ENCODE data around the gene DNAJB8. TPM values are rescaled to one million over a fixed set of nuclear protein-coding genes. Genes with fewer than 3 reads are reported as not detected.

Gene DNAJB8
- total and polyA plus RNA-seq, 9 of the 15 experiments (the other 6 are each of a cell fraction or from before 2014, with no cell fraction given): not detected

DNA sequence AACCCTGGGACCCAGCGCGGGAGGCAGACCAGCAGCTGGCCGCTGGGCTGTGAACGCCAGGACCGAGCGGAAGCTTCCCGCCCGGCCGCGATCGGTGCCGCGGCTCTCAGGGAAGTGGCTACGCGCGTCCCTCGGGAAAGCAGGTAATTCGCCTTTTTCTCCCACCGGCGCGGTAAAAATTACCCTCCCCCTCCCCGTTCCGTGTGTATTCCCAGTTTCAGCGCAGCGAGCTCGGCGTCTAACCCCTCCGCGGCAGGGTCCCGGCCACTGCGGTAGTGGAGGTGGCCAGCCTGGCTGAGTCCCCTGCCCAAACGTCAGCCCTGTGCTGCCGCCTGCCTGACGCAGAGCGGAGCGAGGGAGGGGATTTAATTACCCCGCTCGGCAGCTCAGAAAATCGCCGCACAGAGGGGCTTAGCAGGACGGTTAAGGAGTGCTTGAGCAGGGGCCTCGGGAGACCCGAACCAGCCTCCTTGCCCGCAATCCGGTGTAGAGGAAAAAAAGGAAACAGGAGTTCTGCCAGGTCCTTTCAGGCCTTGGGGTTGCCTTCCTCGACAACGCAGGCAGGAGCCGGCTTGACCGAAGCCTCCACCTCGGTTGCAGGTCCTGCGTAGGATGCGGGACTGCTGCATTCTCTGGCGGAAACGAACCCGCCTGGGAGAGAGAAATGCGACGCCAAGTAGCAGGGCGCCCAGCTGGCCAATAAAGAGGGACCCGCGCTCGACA lies 23.4 kb upstream of the DNAJB8 start (continued):
- 0 out of 6 replicates have a peak, but pooled peaks of 1 of the 3 experiments have one; percentile 12 for TF ChIP-seq CTCF (IDR thresholded peaks at IDR 0.05 in 2 of 3, conservative IDR thresholded peaks at IDR 0.05 in 1 of 3; ENCODE audit: insufficient read depth in 2 of 3, low read depth in 1 of 3, low read length in 3 of 3)
- no peak for TF ChIP-seq NCOA4 (IDR thresholded peaks at IDR 0.05; ENCODE audit: partially characterized antibody)
- 0 out of 2 replicates have a peak, but pooled peaks have one; percentile 18 for TF ChIP-seq TGIF2 (CRISPR knock-in tag; IDR thresholded peaks at IDR 0.05)
- TF ChIP-seq, protein P1, sequence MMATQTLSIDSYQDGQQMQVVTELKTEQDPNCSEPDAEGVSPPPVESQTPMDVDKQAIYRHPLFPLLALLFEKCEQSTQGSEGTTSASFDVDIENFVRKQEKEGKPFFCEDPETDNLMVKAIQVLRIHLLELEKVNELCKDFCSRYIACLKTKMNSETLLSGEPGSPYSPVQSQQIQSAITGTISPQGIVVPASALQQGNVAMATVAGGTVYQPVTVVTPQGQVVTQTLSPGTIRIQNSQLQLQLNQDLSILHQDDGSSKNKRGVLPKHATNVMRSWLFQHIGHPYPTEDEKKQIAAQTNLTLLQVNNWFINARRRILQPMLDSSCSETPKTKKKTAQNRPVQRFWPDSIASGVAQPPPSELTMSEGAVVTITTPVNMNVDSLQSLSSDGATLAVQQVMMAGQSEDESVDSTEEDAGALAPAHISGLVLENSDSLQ (IDR thresholded peaks at IDR 0.05): no peak
- peak; percentile 52 for TF ChIP-seq POLR2G (IDR thresholded peaks at IDR 0.05; ENCODE audit: low read depth, low read length)
- no peak for TF ChIP-seq RNF2 (IDR thresholded peaks at IDR 0.05)
- TF ChIP-seq CEBPB (tag; IDR thresholded peaks at IDR 0.05): no peak
- TF ChIP-seq PHF8 (IDR thresholded peaks at IDR 0.05; ENCODE audit: borderline replicate concordance, low read length): no peak
- TF ChIP-seq ZNF740 (CRISPR knock-in tag; IDR thresholded peaks at IDR 0.05): 0 out of 2 replicates have a peak, but pooled peaks have one; percentile 25
- no peak for TF ChIP-seq ZNF740 (tag; IDR thresholded peaks at IDR 0.05)
- peak; percentile 72 for TF ChIP-seq AFF4 (CRISPR knock-in tag; IDR thresholded peaks at IDR 0.05)
- no peak for TF ChIP-seq NCOR1 (IDR thresholded peaks at IDR 0.05)
- no peak for TF ChIP-seq FOXM1 (IDR thresholded peaks at IDR 0.05; ENCODE audit: low read depth)
- no peak for TF ChIP-seq FOXM1 (CRISPR knock-in tag; IDR thresholded peaks at IDR 0.05; ENCODE audit: low read depth)
- TF ChIP-seq HDAC2 (IDR thresholded peaks at IDR 0.05): no peak
- no peak for TF ChIP-seq SRSF7 (optimal IDR thresholded peaks at IDR 0.05; ENCODE audit: low read depth, low read length)
- TF ChIP-seq ETS2 (tag; IDR thresholded peaks at IDR 0.05; ENCODE audit: borderline replicate concordance, poor library complexity, severe bottlenecking): no peak
- TF ChIP-seq EP300 (IDR thresholded peaks at IDR 0.05; ENCODE audit: low read length): no peak
- TF ChIP-seq IFI16 (CRISPR knock-in tag; IDR thresholded peaks at IDR 0.05): no peak
- TF ChIP-seq ZNF140 (CRISPR knock-in tag; IDR thresholded peaks at IDR 0.05): no peak
- TF ChIP-seq PTTG1 (tag; IDR thresholded peaks at IDR 0.05; ENCODE audit: low read depth): no peak
- no peak for TF ChIP-seq GATAD2B (IDR thresholded peaks at IDR 0.05; ENCODE audit: borderline replicate concordance)

Data from K562 (cell line).